Endometrial microvascular endothelial cells (primary cell): ENCODE results near the gene KCTD4. TPM values are rescaled to one million over a fixed set of nuclear protein-coding genes. Genes with fewer than 3 reads are reported as not detected.

ENCODE experiments used
- in situ Hi-C: cut with HindIII; loops from 2 replicates; pipeline ENCODE4 v1.10.0; 2017; ENCODE audit warnings: low sequenced_read_pairs, low pct_unique_long_range_greater_than_20kb; ENCODE audit errors: inconsistent ontology term
- total RNA-seq: library from RNA; depleted of rRNA; stranded (reverse); fragments of >200 nt; gene quantifications from one replicate; pipeline ENCODE4 v1.2.3, GENCODE V29; 2015; ENCODE audit errors: inconsistent ontology term

Gene KCTD4
- total RNA-seq, 1 donor from 2014 or later, result not detected

DNA sequence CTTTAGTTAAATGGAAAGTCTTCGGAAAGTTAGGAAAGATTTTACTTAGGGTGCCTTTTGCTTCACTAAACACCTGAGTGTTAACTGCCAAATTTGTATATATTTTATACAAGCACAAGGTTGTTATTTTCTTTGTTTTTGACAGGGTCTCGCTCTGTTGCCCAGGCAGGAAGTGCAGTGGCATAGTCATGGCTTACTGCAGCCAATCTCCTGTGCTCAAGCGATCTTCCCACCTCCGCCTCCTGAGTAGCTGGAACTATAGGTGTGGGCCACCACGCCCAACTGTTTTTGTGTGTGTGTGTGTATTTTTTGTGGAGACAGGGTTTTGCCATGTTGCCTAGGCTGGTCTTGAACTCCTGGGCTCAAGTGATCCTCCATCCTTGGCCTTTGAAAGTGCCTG is 16.2 kb downstream of the KCTD4 start:
- in situ Hi-C loops, result no loop called here

DNA sequence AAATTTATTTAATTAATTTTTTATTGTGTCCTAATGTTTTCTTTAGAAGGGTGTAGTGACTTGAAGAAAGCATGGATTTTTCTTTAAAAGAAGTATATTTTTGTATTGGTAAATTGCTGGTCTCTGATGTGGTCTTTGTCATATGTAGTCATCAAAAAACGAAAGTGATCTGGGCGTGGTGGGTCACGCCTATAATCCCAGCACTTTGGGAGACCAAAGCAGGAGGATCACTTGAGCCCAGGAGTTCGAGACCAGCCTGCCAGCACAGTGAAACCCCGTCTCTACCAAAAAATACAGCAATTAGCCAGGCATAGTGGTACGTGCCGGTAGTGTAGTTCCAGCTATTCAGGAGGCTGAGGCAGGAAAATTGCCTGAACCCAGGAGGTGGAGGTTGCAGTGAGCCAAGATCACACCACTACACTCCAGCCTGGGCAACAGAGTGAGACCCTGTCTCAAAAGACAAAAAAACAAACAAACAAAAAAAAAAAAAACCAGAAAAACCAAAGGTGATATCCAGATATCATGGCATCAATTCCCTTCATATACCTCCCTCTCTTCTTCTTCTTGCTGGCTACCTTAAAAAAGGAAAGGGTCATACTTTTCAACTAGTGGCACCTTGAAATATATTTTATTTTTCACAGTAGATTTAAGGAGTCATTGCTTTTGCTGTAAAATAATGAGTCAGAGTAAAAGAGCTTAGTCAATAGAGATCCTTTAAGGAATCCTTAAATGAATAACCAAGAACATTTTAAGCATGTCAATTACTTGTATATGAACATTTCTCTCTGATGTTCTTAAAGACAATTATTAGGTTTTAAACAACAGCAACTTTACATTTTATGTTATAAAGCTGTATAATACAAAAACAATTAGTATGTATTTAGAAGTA is 19.9 kb downstream of the KCTD4 start:
- in situ Hi-C loops, result no loop called here

- in situ Hi-C loops, result no loop called here
Measured at GRCh38 chr13:45180303-45180702, 20.5 kb downstream of the KCTD4 start.

DNA sequence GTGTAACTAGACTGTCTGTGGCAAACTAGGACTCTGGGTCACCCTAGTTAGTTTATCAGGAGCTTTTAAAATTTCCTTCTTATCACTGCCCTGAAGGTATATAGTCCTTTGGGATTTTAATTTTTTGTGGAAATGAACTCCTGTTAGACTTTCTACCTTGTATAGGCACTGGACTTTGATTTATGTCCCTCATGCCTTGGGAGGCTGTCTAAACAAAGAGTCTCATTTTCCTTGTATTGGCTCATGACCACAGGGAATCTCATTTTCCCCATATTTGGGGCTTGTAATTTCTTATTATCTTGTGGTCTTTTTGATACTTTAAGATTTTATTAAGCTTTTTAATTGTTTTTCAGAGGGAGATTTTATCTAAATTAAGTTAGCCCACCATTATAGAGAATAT is 21.4 kb downstream of the KCTD4 start:
- in situ Hi-C loops, result no loop called here

DNA sequence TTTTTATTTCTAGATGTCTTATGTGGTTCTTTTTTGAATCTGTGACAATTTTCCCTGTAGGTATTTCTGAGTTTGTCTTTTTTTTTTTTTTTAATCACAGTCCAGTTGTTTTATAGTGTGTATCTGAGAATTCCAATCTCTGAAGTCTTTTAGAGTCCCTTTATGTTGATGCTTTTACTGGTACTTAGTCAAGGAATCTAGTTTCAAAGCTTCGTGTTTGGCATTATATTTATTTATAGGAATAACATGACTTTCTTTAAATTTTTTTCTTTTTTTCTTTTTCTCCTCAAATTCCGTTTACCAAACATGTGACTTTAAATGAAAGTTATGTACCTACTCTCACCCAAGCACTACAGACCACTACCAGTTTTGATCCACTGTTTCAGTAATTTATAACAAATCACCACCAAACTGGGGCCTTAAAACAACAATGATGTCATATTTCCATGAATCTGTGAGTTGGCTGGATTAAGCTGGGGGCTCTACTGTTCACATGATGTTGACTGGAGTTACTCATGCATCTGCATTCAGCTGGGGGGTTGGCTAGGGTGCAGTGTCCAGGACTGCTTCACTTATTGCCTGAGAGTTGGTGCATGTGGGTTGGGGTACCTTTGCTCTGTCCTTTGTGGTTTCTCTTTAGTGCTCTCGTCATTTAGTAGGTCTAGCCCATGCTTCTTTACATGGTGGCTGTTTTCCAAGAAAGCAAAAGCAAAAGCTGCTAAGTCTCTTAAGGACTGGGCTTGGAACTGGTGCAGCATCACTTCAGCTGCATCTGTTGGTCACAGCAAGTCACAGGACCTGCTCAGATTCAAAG is 22.3 kb downstream of the KCTD4 start:
- in situ Hi-C loops, result no loop called here

GRCh38 chr13:45174478-45174877 is 26.4 kb downstream of the KCTD4 start:
- in situ Hi-C loops, result no loop called here

DNA sequence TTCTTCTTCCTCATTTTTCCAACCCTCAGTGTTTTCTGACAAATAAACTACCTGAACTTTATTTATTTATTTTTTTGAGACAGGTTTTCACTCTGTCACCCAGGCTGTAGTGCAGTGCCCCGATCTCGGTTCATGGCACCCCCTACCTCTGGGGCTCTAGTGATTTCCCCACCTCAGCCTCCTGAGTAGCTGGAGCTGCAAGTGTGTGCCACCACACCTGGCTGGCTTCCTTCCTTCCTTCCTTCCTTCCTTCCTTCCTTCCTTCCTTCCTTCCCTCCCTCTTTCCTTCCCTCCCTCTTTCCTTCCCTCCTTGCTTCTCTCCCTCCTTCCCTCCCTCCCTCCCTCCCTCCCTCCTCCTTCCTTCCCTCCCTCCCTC is 32.3 kb downstream of the KCTD4 start:
- in situ Hi-C loops, result no loop called here

- in situ Hi-C loops, result no loop called here
Measured at GRCh38 chr13:45167611-45168554, 33.0 kb downstream of the KCTD4 start.

GRCh38 chr13:45166858-45167257 is 34.0 kb downstream of the KCTD4 start:
- in situ Hi-C loops, result no loop called here

GRCh38 chr13:45162821-45163220 is 38.0 kb downstream of the KCTD4 start:
- in situ Hi-C loops, result no loop called here

DNA sequence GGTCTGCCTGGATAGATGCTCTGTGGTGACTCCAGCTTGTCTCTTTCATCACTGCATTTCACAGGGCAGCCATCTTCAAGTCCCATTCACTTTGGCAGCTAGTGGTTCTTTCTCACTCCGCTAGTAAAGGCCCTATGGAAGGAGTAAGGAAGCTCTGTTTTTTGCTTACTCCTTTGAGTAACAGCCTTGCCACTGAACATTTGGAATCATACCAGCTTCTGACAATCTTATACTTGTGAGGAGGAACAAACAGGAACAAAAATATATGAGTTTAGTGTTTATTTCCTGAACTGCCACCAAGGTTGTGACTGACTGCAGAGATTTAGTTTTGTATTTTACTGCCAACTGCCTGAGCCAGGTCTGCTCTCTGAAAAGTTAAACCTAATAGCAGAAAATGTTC is 38.7 kb downstream of the KCTD4 start:
- in situ Hi-C loops, result no loop called here

- in situ Hi-C loops, result no loop called here
Measured at GRCh38 chr13:45156565-45157361, 44.1 kb downstream of the KCTD4 start.

DNA sequence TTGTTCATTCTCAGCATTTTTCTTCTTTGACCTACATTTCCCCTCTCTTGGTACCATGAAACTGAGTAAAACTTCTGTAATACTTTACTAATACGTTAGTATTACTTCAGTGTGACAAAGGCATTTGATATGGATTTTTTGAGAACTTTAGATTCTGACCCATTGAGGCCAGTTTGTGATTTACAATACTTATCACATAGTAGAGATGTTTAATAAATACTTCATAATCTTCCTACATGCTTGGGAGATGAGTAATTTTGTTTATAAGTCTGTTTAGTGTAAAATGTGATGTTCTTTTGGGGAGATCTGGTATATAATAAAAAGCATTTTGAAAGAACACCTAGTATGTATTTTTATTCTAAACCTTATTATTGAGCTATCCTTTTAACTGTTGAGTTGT is 50.9 kb downstream of the KCTD4 start:
- in situ Hi-C loops, result no loop called here

- in situ Hi-C loops, result no loop called here
Measured at GRCh38 chr13:45143346-45143751, 57.5 kb downstream of the KCTD4 start.

Other genes with a start within 250 kb of the KCTD4 start
- 3.4 TPM for gene NUFIP1, start 211.6 kb downstream of the KCTD4 start, total RNA-seq
- 19.8 TPM for gene GPALPP1, start 211.5 kb downstream of the KCTD4 start, total RNA-seq
- gene GTF2F2, start 80.5 kb downstream of the KCTD4 start, total RNA-seq, result 24.8 TPM
- 1,490 TPM for gene TPT1, start 140.1 kb upstream of the KCTD4 start, total RNA-seq
- gene SLC25A30, start 217.3 kb upstream of the KCTD4 start, total RNA-seq, result 15.3 TPM